ENCODE measurements around the gene PPP1R17. TPM values are rescaled to one million over a fixed set of nuclear protein-coding genes. Genes with fewer than 3 reads are reported as not detected.

PPP1R17 gene
- total and polyA plus RNA-seq, 2 donors (not counting 1 experiment from before 2014, with no cell fraction given), result 0.20 TPM; not detected in 1

GRCh38 chr7:31710171-31710570 is 23.2 kb downstream of the PPP1R17 start:
- Histone ChIP-seq H3K9ac (ENCODE audit: low read length) (no peak overlapping the region), H2AFZ (ENCODE audit: insufficient read depth, low read depth, low read length, poor library complexity, severe bottlenecking) (no peak overlapping the region), H3K4me1 (ENCODE audit: control insufficient read depth in 2 of 2, insufficient read depth in 2 of 2, low read length in 2 of 2) (no peaks in the 10 kb centered on the region), H3K36me3 (replicated peaks in 1 of 2; ENCODE audit: control extremely low read depth in 1 of 2, control insufficient read depth in 1 of 2, extremely low read depth in 1 of 2, insufficient read depth in 2 of 2, low read length in 1 of 2) (no peaks in the 10 kb centered on the region), H3K79me2 (ENCODE audit: control insufficient read depth, insufficient read depth, low read length) (no peaks in the 10 kb centered on the region), H3K9me3 (ENCODE audit: control extremely low read depth in 1 of 3, control insufficient read depth in 2 of 3, insufficient read depth in 1 of 3, low read length in 2 of 3) (peaks cover 0 to 7% (median 0%) of the 10 kb centered on the region in 3 donors), H3K4me3 (ENCODE audit: control extremely low read depth in 1 of 5, extremely low read depth in 1 of 5, insufficient read depth in 1 of 5, low read depth in 2 of 5, low read length in 4 of 5) (no peak overlapping the region), H3K27ac (ENCODE audit: low read length in 2 of 2) (no peak overlapping the region), H4K20me1 (ENCODE audit: control insufficient read depth, insufficient read depth, low read length, poor library complexity, severe bottlenecking) (no peaks in the 10 kb centered on the region), H3K4me2 (replicated peaks; ENCODE audit: low read depth, low read length, poor library complexity, severe bottlenecking) (no peak overlapping the region), H3K27me3 (replicated peaks in 1 of 4; ENCODE audit: control extremely low read depth in 1 of 4, control insufficient read depth in 3 of 4, insufficient read depth in 4 of 4, low read length in 3 of 4) (no peaks in the 10 kb centered on the region)
- DNase-seq, result no peak
- ChIA-PET POLR2A (no interaction called here), CTCF (no interaction called here)
- Mint-ChIP-seq H3K4me3 (no peak overlapping the region), H3K27ac (no peak overlapping the region), H3K27me3 (peaks cover 4% of the 10 kb centered on the region), H3K9me3 (ENCODE audit: insufficient read depth) (no peaks in the 10 kb centered on the region), H3K4me1 (peaks cover 9% of the 10 kb centered on the region)
- ATAC-seq (ENCODE audit: low read depth), result no peak
- WGBS (ENCODE audit: insufficient coverage), result 100% methylated on average over 1 of the region's 1 CpG
- intact Hi-C loops (cut with micrococcal nuclease), result no loop called here
- no peak for TF ChIP-seq CTCF (IDR thresholded peaks at IDR 0.05)
- TF ChIP-seq EZH2 (IDR thresholded peaks at IDR 0.05; ENCODE audit: borderline replicate concordance, insufficient read depth, low read depth, low read length, poor library complexity, severe bottlenecking), result no peak

GRCh38 chr7:31716355-31716754 is 29.3 kb downstream of the PPP1R17 start:
- Mint-ChIP-seq H3K27ac (no peak overlapping the region), H3K4me3 (no peak overlapping the region), H3K4me1 (no peaks in the 10 kb centered on the region), H3K27me3 (peaks cover 4% of the 10 kb centered on the region), H3K9me3 (ENCODE audit: insufficient read depth) (no peaks in the 10 kb centered on the region)
- H4K20me1 ChIP-seq (ENCODE audit: control insufficient read depth, insufficient read depth, low read length, poor library complexity, severe bottlenecking), result no peaks in the 10 kb centered on the region
- ChIA-PET CTCF (interaction anchor here (0.8 to 1.2 kb wide), 2 partner anchors 9 to 19 kb away, joined by 3 read pairs; no protein-coding TSS in a partner anchor), POLR2A (no interaction called here)
- H3K4me2 ChIP-seq (replicated peaks; ENCODE audit: low read depth, low read length, poor library complexity, severe bottlenecking), result no peak overlapping the region
- H3K36me3 ChIP-seq (replicated peaks in 1 of 2; ENCODE audit: control extremely low read depth in 1 of 2, control insufficient read depth in 1 of 2, extremely low read depth in 1 of 2, insufficient read depth in 2 of 2, low read length in 1 of 2), result no peaks in the 10 kb centered on the region
- H3K9ac ChIP-seq (ENCODE audit: low read length), result no peak overlapping the region
- WGBS (ENCODE audit: insufficient coverage), result no CpG with 5 or more reads among the region's 1 CpG
- no peak overlapping the region for H3K27ac ChIP-seq (ENCODE audit: low read length in 2 of 2)
- no peak overlapping the region for H2AFZ ChIP-seq (ENCODE audit: insufficient read depth, low read depth, low read length, poor library complexity, severe bottlenecking)
- H3K4me3 ChIP-seq (ENCODE audit: control extremely low read depth in 1 of 5, extremely low read depth in 1 of 5, insufficient read depth in 1 of 5, low read depth in 2 of 5, low read length in 4 of 5), result no peak overlapping the region
- no peaks in the 10 kb centered on the region for H3K27me3 ChIP-seq (replicated peaks in 1 of 4; ENCODE audit: control extremely low read depth in 1 of 4, control insufficient read depth in 3 of 4, insufficient read depth in 4 of 4, low read length in 3 of 4)
- H3K4me1 ChIP-seq (ENCODE audit: control insufficient read depth in 2 of 2, insufficient read depth in 2 of 2, low read length in 2 of 2), result no peaks in the 10 kb centered on the region
- DNase-seq (no peak), ATAC-seq (ENCODE audit: low read depth) (no peak)
- no peak for TF ChIP-seq CTCF (IDR thresholded peaks at IDR 0.05)
- TF ChIP-seq EZH2 (IDR thresholded peaks at IDR 0.05; ENCODE audit: borderline replicate concordance, insufficient read depth, low read depth, low read length, poor library complexity, severe bottlenecking), result no peak
- H3K79me2 ChIP-seq (ENCODE audit: control insufficient read depth, insufficient read depth, low read length), result no peaks in the 10 kb centered on the region
- peaks cover 0 to 7% (median 0%) of the 10 kb centered on the region in 3 donors for H3K9me3 ChIP-seq (ENCODE audit: control extremely low read depth in 1 of 3, control insufficient read depth in 2 of 3, insufficient read depth in 1 of 3, low read length in 2 of 3)
- intact Hi-C loops (cut with micrococcal nuclease), result no loop called here

Measured in B cell (primary cell).